Measurements from ENCODE around the gene DDX27.

DDX27 gene

GRCh38 chr20:49279677-49280462, 60.7 kb downstream of the DDX27 start:
- DNase-seq = no peak

GRCh38 chr20:49280463-49281058, 61.3 kb downstream of the DDX27 start:
- DNase-seq = no peak

GRCh38 chr20:49281059-49281912, 62.1 kb downstream of the DDX27 start:
- no peak for DNase-seq

GRCh38 chr20:49281913-49282467, 62.8 kb downstream of the DDX27 start:
- DNase-seq = no peak

- DNase-seq = no peak
These were observed 63.5 kb downstream of the DDX27 start for GRCh38 chr20:49282584-49283171.

GRCh38 chr20:49283176-49283702, 64.0 kb downstream of the DDX27 start:
- no peak for DNase-seq

- no peak for DNase-seq
These were observed 64.7 kb downstream of the DDX27 start for GRCh38 chr20:49283703-49284625.

- DNase-seq = no peak
These were observed 65.6 kb downstream of the DDX27 start for GRCh38 chr20:49284818-49285217.

- no peak for DNase-seq
These were observed 66.0 kb downstream of the DDX27 start for GRCh38 chr20:49285233-49285668.

- no peak for DNase-seq
These were observed 66.7 kb downstream of the DDX27 start for GRCh38 chr20:49285813-49286494.

GRCh38 chr20:49286689-49287551, 67.7 kb downstream of the DDX27 start:
- no peak for DNase-seq

- DNase-seq = no peak
These were observed 68.5 kb downstream of the DDX27 start for GRCh38 chr20:49287555-49288249.

- no peak for DNase-seq
These were observed 69.1 kb downstream of the DDX27 start for GRCh38 chr20:49288250-49288751.

GRCh38 chr20:49288784-49289696, 69.8 kb downstream of the DDX27 start:
- DNase-seq = no peak

GRCh38 chr20:49290608-49291191, 71.5 kb downstream of the DDX27 start:
- no peak for DNase-seq

- no peak for DNase-seq
These were observed 72.0 kb downstream of the DDX27 start for GRCh38 chr20:49291200-49291599.

GRCh38 chr20:49292010-49292409, 72.8 kb downstream of the DDX27 start:
- no peak for DNase-seq

Measured in NCI-H1092 treated with DMSO at 0.1 percent for 48 hours (cell line).